SK-N-SH (cell line): ENCODE measurements around the gene TTN. TPM values are rescaled to one million over a fixed set of nuclear protein-coding genes. Genes with fewer than 3 reads are reported as not detected.

ENCODE experiments used
- CTCF ChIA-PET: fragments of 300-600, 350-600 bp; formaldehyde crosslinking; extraction: SDS; loops from one replicate; lab custom pipeline; 2021; lab: Yijun Ruan, JAX
- POLR2A ChIA-PET: fragments of 350-600 bp; sonication (Branson Sonifier 250); formaldehyde crosslinking; extraction: SDS; loops from one replicate; lab custom pipeline; 2020; ENCODE audit warnings: antibody characterized with exemption, inconsistent platforms; lab: Yijun Ruan, JAX
- DNase-seq: peaks from one replicate; pipeline ENCODE4 v3.0.0; 2012
- H2AFZ ChIP-seq: fragments of 200-600 bp; sonication (generic); 2 replicates; pipeline ENCODE4 v1.8.1; 2016; ENCODE audit warnings: antibody characterized with exemption, mild to moderate bottlenecking, low read depth
- H3F3A ChIP-seq: fragments of 200-600 bp; sonication (generic); replicated peaks from 2 replicates; pipeline ENCODE3; 2016; ENCODE audit warnings: antibody characterized with exemption, mild to moderate bottlenecking; ENCODE audit not compliant: insufficient read depth
- H3K27ac ChIP-seq, 2 experiments: fragments of 200-500 bp in 1 of 2; fragments of 200-600 bp in 1 of 2; sonication (Bioruptor generic) in 1 of 2; sonication (generic), shearing (Covaris generic) in 1 of 2; 2 replicates each; pipeline versions ENCODE4 v1.5.1 to v1.6.1; 2014 to 2016; ENCODE audit warnings: low read depth in 2 of 2, inconsistent platforms in 1 of 2, low read length in 1 of 2, mild to moderate bottlenecking in 1 of 2, mixed read lengths in 1 of 2
- H3K27me3 ChIP-seq: fragments of 200-600 bp; sonication (generic), shearing (Covaris generic); 2 replicates; pipeline ENCODE4 v1.6.1; 2016; ENCODE audit warnings: mixed run types; ENCODE audit not compliant: insufficient read depth
- H3K36me3 ChIP-seq, 2 experiments: fragments of 200-500 bp in 1 of 2; fragments of 200-600 bp in 1 of 2; sonication (Bioruptor generic) in 1 of 2; sonication (generic) in 1 of 2; replicated peaks in 1 of 2; 2 replicates each; pipeline versions ENCODE3 to v1.5.1; 2014 to 2016; ENCODE audit warnings: low read length in 1 of 2, mild to moderate bottlenecking in 1 of 2; ENCODE audit not compliant: insufficient read depth in 2 of 2, control insufficient read depth in 1 of 2
- H3K4me1 ChIP-seq, 2 experiments: fragments of 200-500 bp in 1 of 2; fragments of 200-600 bp in 1 of 2; sonication (Bioruptor generic) in 1 of 2; sonication (generic), shearing (Covaris generic) in 1 of 2; 2 replicates each; pipeline versions ENCODE4 v1.5.1 to v1.6.1; 2014 to 2016; ENCODE audit warnings: low read depth in 1 of 2, low read length in 1 of 2, mixed run types in 1 of 2; ENCODE audit not compliant: insufficient read depth in 2 of 2, control insufficient read depth in 1 of 2
- H3K4me2 ChIP-seq: fragments of 200-600 bp; sonication (generic), shearing (Covaris generic); 2 replicates; pipeline ENCODE4 v1.6.1; 2017; ENCODE audit warnings: mixed run types
- H3K4me3 ChIP-seq, 2 experiments: fragments of 200-500 bp in 1 of 2; fragments of 200-600 bp in 1 of 2; sonication (Bioruptor generic) in 1 of 2; sonication (generic), shearing (Covaris generic) in 1 of 2; 2 replicates each; pipeline versions ENCODE4 v1.5.1 to v1.8.1; 2014 to 2016; ENCODE audit warnings: low read depth in 2 of 2, inconsistent platforms in 1 of 2, low read length in 1 of 2, mild to moderate bottlenecking in 1 of 2, mixed read lengths in 1 of 2, moderate library complexity in 1 of 2
- H3K79me2 ChIP-seq: fragments of 200-600 bp; sonication (generic); 2 replicates; pipeline ENCODE4 v1.8.1; 2017; ENCODE audit warnings: mild to moderate bottlenecking; ENCODE audit not compliant: insufficient read depth
- H3K9ac ChIP-seq: fragments of 200-600 bp; sonication (generic); 2 replicates; pipeline ENCODE4 v1.6.1; 2017; ENCODE audit warnings: mixed run types
- H3K9me2 ChIP-seq: fragments of 200-600 bp; sonication (generic); 2 replicates; pipeline ENCODE4 v1.6.1; 2017; ENCODE audit warnings: mixed run types
- H3K9me3 ChIP-seq: fragments of 200-600 bp; sonication (generic); 2 replicates; pipeline ENCODE4 v1.6.1; 2017; ENCODE audit warnings: mixed run types, mild to moderate bottlenecking, moderate library complexity
- H4K20me1 ChIP-seq: fragments of 200-600 bp; sonication (generic); 2 replicates; pipeline ENCODE4 v1.6.1; 2017; ENCODE audit warnings: mild to moderate bottlenecking, mixed run types; ENCODE audit not compliant: insufficient read depth
- CHD2 ChIP-seq: fragments of 150-350 bp; IDR thresholded peaks from 2 replicates; pipeline ENCODE4 v1.6.1; 2018; ENCODE audit warnings: low read length; ENCODE audit not compliant: partially characterized antibody
- EP300 ChIP-seq, 2 experiments: IDR thresholded peaks; 2 replicates each; pipeline versions ENCODE4 v1.4.0 to v1.6.1; 2012; ENCODE audit warnings: borderline replicate concordance in 1 of 2, low read depth in 1 of 2, low read length in 1 of 2
- EZH2phosphoT487 ChIP-seq: fragments of 200-600 bp; sonication (generic); IDR thresholded peaks from 2 replicates; pipeline ENCODE4 v1.6.1; 2017; ENCODE audit warnings: low read depth, mixed run types, mild to moderate bottlenecking, antibody characterized with exemption, moderate library complexity, borderline replicate concordance
- FOSL2 ChIP-seq: IDR thresholded peaks from 2 replicates; pipeline ENCODE4 v1.4.0; 2012; ENCODE audit warnings: low read depth, mild to moderate bottlenecking, moderate library complexity, borderline replicate concordance
- FOXM1 ChIP-seq: IDR thresholded peaks from 2 replicates; pipeline ENCODE4 v1.4.0; 2012; ENCODE audit warnings: low read depth, mild to moderate bottlenecking
- GATA2 ChIP-seq: sonication (generic); formaldehyde crosslinking; IDR thresholded peaks from 2 replicates; pipeline ENCODE4 v1.5.0; 2020; ENCODE audit warnings: mild to moderate bottlenecking, missing genetic modification reagents
- IRF3 ChIP-seq: fragments of 150-350 bp; IDR thresholded peaks from 2 replicates; pipeline ENCODE4 v1.6.1; 2016; ENCODE audit warnings: mild to moderate bottlenecking, low read depth, low read length
- JUND ChIP-seq: IDR thresholded peaks from 2 replicates; pipeline ENCODE4 v1.4.0; 2012
- NFIC ChIP-seq: IDR thresholded peaks from 2 replicates; pipeline ENCODE4 v1.4.0; 2012; ENCODE audit warnings: borderline replicate concordance
- NRF1 ChIP-seq: IDR thresholded peaks from 2 replicates; pipeline ENCODE4 v1.6.1; 2012; ENCODE audit warnings: low read depth, mild to moderate bottlenecking, low read length
- RCOR1 ChIP-seq: fragments of 150-350 bp; IDR thresholded peaks from 2 replicates; pipeline ENCODE4 v1.6.1; 2017; ENCODE audit warnings: antibody characterized with exemption, low read length
- SIN3A ChIP-seq: IDR thresholded peaks from 2 replicates; pipeline ENCODE4 v1.6.1; 2012; ENCODE audit warnings: low read depth, mild to moderate bottlenecking, low read length, moderate library complexity, borderline replicate concordance
- SMC3 ChIP-seq: IDR thresholded peaks from 2 replicates; pipeline ENCODE4 v1.6.1; 2012; ENCODE audit warnings: low read depth, low read length, improper control_type of control experiment
- USF1 ChIP-seq: IDR thresholded peaks from 2 replicates; pipeline ENCODE4 v1.4.0; 2012; ENCODE audit warnings: low read depth, borderline replicate concordance
- ZBTB33 ChIP-seq: IDR thresholded peaks from 2 replicates; pipeline ENCODE4 v1.4.0; 2012; ENCODE audit warnings: low read depth, borderline replicate concordance
- WGBS: methylation state at CpG from one replicate; pipeline ENCODE4 v1.1.6; 2017; ENCODE audit warnings: low lambda C conversion rate; 5-methylcytosine and 5-hydroxymethylcytosine counted together
- polyA plus RNA-seq, 3 experiments: library from polyadenylated mRNA; depleted of rRNA; stranded (reverse); fragments of >200 nt; gene quantifications; 2 replicates each; pipeline ENCODE4 v1.2.3, GENCODE V29; 2012
- TF ChIP-seq, protein P1 (sequence below): IDR thresholded peaks from 2 replicates; pipeline ENCODE4 v1.4.0; 2012; ENCODE audit warnings: low read depth
- TF ChIP-seq, protein P2 (sequence below): IDR thresholded peaks from 2 replicates; pipeline ENCODE4; 2012

The TTN gene
- polyA plus RNA-seq, 1 of the 3 experiments (the other 2 are of a cell fraction): 0.08 TPM

DNA sequence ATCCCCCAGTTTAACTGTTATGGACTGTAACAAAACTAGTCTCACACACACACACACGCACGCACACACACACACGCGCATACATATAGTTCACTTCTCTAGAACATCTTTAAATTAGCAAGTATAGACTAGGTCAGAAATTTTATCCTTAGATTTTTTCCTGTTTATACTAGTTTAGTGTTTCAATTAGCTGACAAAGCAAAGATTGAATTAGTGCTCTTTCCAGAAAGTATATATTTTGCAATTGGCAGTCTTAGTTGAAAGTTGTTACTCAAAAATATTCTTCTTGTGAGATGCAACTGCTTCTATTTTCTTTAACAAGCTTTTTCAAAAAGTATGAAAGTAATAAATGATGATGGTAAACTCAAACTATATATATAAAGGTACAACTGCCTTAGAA, 304.5 kb downstream of the TTN start:
- WGBS: 96% methylated on average over 4 of the region's 4 CpGs
- Histone ChIP-seq H3K4me2 (no peak overlapping the region), H3K4me3 (no peak overlapping the region), H3K36me3 (peaks cover 86 to 93% of the 10 kb centered on the region in 2 experiments), H2AFZ (no peak overlapping the region), H3K9ac (no peak overlapping the region), H3K27me3 (no peaks in the 10 kb centered on the region), H4K20me1 (no peaks in the 10 kb centered on the region), H3K9me2 (no peaks in the 10 kb centered on the region), H3K4me1 (no peaks in the 10 kb centered on the region; a peak in 1 of 4 replicates)
- ChIA-PET CTCF (no interaction called here), POLR2A (no interaction called here)
- no peak for TF ChIP-seq FOSL2
- TF ChIP-seq EZH2phosphoT487: no peak
- no peak for TF ChIP-seq RCOR1
- TF ChIP-seq ZBTB33: no peak
- TF ChIP-seq NFIC: no peak
- TF ChIP-seq IRF3: no peak
- no peak for TF ChIP-seq EP300 (IDR thresholded peaks at IDR 0.05; ENCODE audit: borderline replicate concordance in 1 of 2, low read depth in 1 of 2, low read length in 1 of 2)
- no peak for TF ChIP-seq NRF1
- TF ChIP-seq USF1: no peak
- no peak for TF ChIP-seq FOXM1
- no peak for TF ChIP-seq SMC3
- TF ChIP-seq, protein P1, sequence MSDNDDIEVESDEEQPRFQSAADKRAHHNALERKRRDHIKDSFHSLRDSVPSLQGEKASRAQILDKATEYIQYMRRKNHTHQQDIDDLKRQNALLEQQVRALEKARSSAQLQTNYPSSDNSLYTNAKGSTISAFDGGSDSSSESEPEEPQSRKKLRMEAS: no peak
- TF ChIP-seq JUND: no peak
- no peak for TF ChIP-seq SIN3A
- TF ChIP-seq, all 33 proteins: peak for 0
- 0 out of 2 replicates have a peak, but pooled peaks cover 3% of the 10 kb centered on the region for H3K79me2 ChIP-seq
- H3K9me3 ChIP-seq: no peaks in the 10 kb centered on the region
- H3K27ac ChIP-seq: no peak overlapping the region
- H3F3A ChIP-seq: peaks cover 21% of the 10 kb centered on the region
- no peak for DNase-seq

DNA sequence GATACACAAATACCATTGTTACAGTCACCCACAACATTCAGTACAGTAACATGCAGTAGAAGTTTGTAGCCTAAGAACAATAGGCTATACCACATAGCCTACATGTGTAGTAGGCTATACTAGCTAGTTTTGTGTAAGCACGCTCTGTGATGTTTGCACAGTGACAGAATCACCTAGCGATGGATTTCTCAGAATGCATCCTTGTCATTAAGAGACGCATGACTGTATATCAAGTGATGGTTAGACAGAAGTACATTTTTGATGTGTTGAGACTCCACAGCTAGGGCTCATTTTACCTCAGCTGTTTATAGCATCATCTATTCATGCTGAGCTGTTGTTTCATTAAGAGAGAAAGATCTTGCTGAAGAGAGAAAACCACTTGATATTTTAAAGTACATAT, 307.6 kb downstream of the TTN start:
- DNase-seq: no peak
- Histone ChIP-seq H4K20me1 (no peaks in the 10 kb centered on the region), H3K36me3 (peaks cover 87% of the 10 kb centered on the region in 2 experiments), H3K79me2 (0 out of 2 replicates have a peak, but pooled peaks cover 3% of the 10 kb centered on the region), H3K4me2 (no peak overlapping the region), H3K4me1 (no peaks in the 10 kb centered on the region; a peak in 1 of 4 replicates), H3K9me3 (no peaks in the 10 kb centered on the region), H3K27ac (no peak overlapping the region), H3K9me2 (no peaks in the 10 kb centered on the region), H3K4me3 (no peak overlapping the region), H3F3A (peaks cover 6% of the 10 kb centered on the region), H3K27me3 (no peaks in the 10 kb centered on the region), H2AFZ (no peak overlapping the region), H3K9ac (no peak overlapping the region)
- WGBS: 100% methylated on average over 3 of the region's 3 CpGs
- POLR2A ChIA-PET: interaction anchor here (1.3 kb wide), 1 partner anchor 49 kb away, joined by 3 read pairs; the partner anchor contains the start of genes PJVK and PRKRA
- TF ChIP-seq GATA2: no peak
- no peak for TF ChIP-seq USF1
- TF ChIP-seq, protein P2, sequence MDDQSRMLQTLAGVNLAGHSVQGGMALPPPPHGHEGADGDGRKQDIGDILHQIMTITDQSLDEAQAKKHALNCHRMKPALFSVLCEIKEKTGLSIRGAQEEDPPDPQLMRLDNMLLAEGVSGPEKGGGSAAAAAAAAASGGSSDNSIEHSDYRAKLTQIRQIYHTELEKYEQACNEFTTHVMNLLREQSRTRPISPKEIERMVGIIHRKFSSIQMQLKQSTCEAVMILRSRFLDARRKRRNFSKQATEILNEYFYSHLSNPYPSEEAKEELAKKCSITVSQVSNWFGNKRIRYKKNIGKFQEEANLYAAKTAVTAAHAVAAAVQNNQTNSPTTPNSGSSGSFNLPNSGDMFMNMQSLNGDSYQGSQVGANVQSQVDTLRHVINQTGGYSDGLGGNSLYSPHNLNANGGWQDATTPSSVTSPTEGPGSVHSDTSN: no peak
- TF ChIP-seq CHD2: no peak
- CTCF ChIA-PET: interaction anchor here (3.4 kb wide), 1 partner anchor 24 kb away, joined by 10 read pairs; no protein-coding TSS in a partner anchor
